Astrocyte (in vitro differentiated cells and primary cell): ENCODE data around the gene NOTCH4.
"Not testable (repeated sequence)": the region's sequence is repeated elsewhere in the genome, so short reads cannot be mapped to it uniquely, and the experiment has no call there.

Experiments
- EZH2 ChIP-seq: IDR thresholded peaks from 2 replicates; pipeline ENCODE4 v1.6.1; 2012; ENCODE audit warnings: mild to moderate bottlenecking, low read length, inconsistent platforms; ENCODE audit not compliant: insufficient read depth
- TF ChIP-seq, protein P1 (sequence below): IDR thresholded peaks from 2 replicates; pipeline ENCODE4 v1.5.1; 2011; ENCODE audit warnings: low read depth, mild to moderate bottlenecking, inconsistent platforms, low read length, moderate library complexity; ENCODE audit not compliant: insufficient read depth

DNA sequence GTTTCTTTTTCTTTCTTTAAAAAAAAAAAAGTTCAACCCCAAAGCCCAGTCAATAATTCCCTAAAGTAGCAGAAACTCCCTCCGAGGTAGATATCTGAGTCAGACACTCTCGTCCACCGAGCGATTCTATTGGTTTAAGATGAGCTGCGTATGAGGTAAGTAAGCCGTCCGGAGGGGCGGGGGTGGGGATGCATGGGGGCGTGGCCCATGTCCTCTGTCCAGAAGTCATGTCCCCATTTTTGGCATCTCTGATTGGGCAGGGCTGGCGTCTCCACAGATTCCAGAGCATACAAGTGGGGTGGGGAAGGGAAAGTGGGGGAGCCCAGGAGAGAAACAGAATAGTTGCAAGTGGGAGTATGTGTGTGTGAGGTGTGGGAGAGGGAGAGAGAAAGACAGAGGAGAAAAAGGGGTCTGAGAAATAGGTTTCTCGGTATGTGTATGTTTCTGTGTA is 38.2 kb downstream of the NOTCH4 start:
- TF ChIP-seq, protein P1, sequence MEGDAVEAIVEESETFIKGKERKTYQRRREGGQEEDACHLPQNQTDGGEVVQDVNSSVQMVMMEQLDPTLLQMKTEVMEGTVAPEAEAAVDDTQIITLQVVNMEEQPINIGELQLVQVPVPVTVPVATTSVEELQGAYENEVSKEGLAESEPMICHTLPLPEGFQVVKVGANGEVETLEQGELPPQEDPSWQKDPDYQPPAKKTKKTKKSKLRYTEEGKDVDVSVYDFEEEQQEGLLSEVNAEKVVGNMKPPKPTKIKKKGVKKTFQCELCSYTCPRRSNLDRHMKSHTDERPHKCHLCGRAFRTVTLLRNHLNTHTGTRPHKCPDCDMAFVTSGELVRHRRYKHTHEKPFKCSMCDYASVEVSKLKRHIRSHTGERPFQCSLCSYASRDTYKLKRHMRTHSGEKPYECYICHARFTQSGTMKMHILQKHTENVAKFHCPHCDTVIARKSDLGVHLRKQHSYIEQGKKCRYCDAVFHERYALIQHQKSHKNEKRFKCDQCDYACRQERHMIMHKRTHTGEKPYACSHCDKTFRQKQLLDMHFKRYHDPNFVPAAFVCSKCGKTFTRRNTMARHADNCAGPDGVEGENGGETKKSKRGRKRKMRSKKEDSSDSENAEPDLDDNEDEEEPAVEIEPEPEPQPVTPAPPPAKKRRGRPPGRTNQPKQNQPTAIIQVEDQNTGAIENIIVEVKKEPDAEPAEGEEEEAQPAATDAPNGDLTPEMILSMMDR = not testable (repeated sequence)
- not testable (repeated sequence) for TF ChIP-seq EZH2
